Upper lobe of left lung (tissue), 4 donors: ENCODE data around the gene TOX4.
A peak's percentile ranks its signal among the peaks of the same experiment; 100 is the strongest.

ENCODE experiments used
- POLR2A ChIP-seq, 4 donors: fragments of 450-650 bp; IDR thresholded peaks; one replicate each; pipeline ENCODE4 v1.5.1; 2016 to 2017; ENCODE audit warnings: antibody characterized with exemption in 4 of 4, mild to moderate bottlenecking in 2 of 4
- POLR2AphosphoS5 ChIP-seq, 2 donors: sonication (generic); formaldehyde crosslinking; IDR thresholded peaks; one replicate each; pipeline ENCODE4 v1.5.1; 2017; ENCODE audit warnings: antibody characterized with exemption in 2 of 2

- TF ChIP-seq POLR2A (IDR thresholded peaks at IDR 0.05): peak in 3 of 4 donors; percentile 48 to 76 (median 65)
- TF ChIP-seq POLR2AphosphoS5 (IDR thresholded peaks at IDR 0.05): peak; percentile 65 to 81
Observed at GRCh38 chr14:21455912-21456667, 20.9 kb upstream of the TOX4 start, which contains the start of gene CHD8.
